Measurements from ENCODE around the gene RIMBP2.
"Not testable (repeated sequence)": the region's sequence is repeated elsewhere in the genome, so short reads cannot be mapped to it uniquely, and the experiment has no call there.

The RIMBP2 gene

GRCh38 chr12:130609966-130610365 lies 106.1 kb downstream of the RIMBP2 start:
- no peak for FAIRE-seq
- DNase-seq (ENCODE audit: insufficient read length, low spot score) = no peak

DNA sequence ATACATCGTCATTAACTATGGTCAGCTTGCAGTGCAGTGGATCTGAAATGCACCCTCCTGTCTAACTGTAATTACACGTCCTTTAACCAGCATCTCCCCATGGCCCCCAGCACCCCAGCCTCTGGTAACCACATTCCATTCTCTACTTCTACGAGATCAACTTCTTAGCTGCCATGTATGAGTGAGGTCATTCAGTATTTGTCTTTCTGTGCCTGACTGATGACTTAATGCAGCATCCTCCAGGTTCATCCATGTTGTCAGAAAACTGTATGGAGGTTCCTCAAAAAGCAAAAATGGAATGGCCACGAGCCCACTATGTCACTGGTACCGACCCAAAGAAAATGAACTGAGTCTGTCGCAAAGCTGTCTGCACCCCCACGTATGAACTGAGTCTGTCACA lies 107.3 kb downstream of the RIMBP2 start:
- DNase-seq (ENCODE audit: insufficient read length, low spot score) (no peak), FAIRE-seq (no peak)

- DNase-seq (ENCODE audit: insufficient read length, low spot score) = no peak
- FAIRE-seq = no peak
Measured at GRCh38 chr12:130608132-130608531, 108.0 kb downstream of the RIMBP2 start.

DNA sequence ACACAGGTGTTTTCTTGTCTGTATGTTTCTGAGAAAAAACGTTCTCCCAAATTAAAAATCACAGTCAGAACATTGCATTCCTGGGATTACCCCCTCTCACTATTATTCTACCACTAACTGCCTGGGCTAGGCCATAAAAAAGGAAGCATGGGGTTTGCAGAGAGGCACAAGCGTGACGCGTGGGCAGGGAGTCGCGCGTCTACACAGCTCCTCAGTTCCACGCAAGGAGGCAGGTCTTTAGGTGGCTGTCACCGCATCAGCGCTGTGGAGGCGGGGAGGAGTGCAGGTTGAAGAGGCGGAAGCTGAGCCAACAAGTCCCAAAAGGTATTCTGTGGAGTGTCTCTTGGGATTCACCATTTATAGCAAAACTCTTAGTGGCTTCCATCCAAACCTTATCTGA lies 109.9 kb downstream of the RIMBP2 start:
- DNase-seq (ENCODE audit: insufficient read length, low spot score) (no peak), FAIRE-seq (no peak)

DNA sequence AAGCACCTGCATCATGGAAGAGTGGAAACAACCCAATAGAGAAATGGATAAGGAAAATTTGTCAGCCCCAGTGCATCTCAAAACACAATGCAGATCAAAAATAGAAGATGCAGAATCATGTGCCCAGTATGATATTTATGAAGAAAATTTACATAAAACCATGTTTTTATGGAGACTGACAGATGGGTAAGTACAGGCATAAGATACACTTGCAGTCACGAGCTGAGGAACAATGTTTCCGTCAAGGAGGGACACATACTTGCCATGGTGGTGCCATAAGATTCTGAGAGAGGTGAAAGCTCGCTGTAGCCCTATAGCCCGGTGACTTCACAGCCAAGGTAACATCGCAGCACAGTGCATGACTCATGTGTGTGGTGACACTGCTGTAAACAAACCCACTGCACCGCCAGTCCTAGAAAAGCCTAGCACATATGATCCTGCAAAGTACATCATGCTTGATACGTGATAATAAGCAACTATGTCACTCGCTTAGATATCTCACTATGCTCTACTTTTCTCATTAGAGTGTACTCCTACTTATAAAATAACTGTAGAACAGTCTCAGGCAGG lies 112.6 kb downstream of the RIMBP2 start:
- no peak for DNase-seq (ENCODE audit: insufficient read length, low spot score)
- no peak for FAIRE-seq

DNA sequence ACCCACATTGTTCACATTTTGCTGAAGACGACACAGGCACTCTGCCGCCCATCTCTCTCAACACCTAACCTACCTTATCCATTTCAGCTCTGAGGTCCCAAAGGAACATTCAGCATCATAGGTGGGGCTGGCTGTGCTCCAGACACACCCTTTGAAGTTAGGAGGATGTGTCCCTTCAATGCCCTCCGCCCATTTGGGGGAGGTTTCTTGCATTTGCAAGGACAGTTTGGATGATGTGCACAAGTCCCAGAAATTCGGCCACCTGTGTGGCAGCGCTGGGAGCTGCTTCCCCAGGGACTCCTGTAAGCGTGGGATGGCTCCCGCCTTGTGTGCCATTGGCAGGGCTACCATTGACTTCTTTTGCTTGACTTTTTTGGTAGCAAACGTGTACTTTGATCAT lies 113.8 kb downstream of the RIMBP2 start:
- DNase-seq (ENCODE audit: insufficient read length, low spot score) (no peak), FAIRE-seq (no peak)

DNA sequence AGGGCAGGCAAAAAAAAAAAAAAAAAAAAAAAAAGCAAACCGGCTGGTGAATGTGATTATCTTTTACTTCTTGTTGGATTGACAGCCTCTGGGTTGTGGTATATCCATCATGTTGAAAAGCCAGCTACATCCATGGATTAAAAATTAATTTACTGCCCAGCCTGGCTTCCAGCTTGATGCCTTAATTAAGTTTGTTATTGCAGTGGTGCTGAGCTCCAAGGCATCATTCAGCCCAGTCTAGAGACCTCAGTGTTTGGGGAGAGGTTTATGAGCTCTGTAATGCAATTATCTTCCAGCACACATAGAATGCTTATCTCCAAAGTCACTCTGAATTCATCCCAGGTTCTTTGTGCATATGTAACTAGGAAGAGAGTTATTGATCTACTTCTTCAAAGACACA lies 114.8 kb downstream of the RIMBP2 start:
- no peak for DNase-seq (ENCODE audit: insufficient read length, low spot score)
- FAIRE-seq = no peak

DNA sequence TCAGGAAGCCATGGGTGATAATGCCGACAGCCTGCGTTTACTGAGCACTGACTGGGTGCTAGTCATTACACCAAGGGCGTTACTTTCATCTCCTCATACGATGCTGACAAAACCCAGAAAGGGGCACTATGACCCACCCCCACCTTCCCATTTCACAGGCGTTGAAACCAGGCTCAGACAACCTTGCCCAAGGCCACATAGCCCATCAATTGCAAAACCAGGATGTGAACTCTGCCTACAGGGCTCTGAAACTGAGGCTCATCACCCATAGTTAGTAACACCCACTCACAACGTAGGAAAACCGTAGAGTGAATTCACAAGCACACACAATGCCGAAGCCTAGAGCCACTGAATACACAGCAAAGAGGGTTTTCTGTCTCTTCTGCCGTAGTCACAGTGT lies 119.9 kb downstream of the RIMBP2 start:
- DNase-seq (ENCODE audit: insufficient read length, low spot score) (no peak), FAIRE-seq (no peak)

- DNase-seq (ENCODE audit: insufficient read length, low spot score) (no peak), FAIRE-seq (no peak)
Measured at GRCh38 chr12:130595566-130595965, 120.5 kb downstream of the RIMBP2 start.

DNA sequence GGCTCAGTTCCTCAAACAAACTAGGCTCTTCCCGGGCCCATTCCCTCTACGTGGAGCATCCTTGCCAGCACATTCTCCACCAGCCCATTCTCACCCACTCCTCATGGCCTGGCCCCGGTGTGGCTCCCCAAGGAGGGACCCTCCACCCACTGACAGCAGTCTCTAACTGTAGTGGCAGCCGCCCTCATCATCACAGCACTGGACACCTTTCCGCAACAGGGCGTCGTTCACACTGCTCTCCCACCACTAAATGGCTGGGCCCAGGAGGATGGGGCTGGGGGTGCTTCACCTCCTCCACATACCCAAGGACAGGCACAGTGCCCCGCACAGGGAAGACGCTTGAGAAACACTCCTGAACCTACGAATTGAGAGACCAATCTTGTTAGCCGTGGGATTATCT lies 123.0 kb downstream of the RIMBP2 start:
- DNase-seq (ENCODE audit: insufficient read length, low spot score) = no peak
- FAIRE-seq = no peak

- DNase-seq (ENCODE audit: insufficient read length, low spot score) (no peak), FAIRE-seq (no peak)
Measured at GRCh38 chr12:130592641-130593040, 123.5 kb downstream of the RIMBP2 start.

GRCh38 chr12:130591736-130592135 lies 124.4 kb downstream of the RIMBP2 start:
- DNase-seq (ENCODE audit: insufficient read length, low spot score) (no peak), FAIRE-seq (no peak)

DNA sequence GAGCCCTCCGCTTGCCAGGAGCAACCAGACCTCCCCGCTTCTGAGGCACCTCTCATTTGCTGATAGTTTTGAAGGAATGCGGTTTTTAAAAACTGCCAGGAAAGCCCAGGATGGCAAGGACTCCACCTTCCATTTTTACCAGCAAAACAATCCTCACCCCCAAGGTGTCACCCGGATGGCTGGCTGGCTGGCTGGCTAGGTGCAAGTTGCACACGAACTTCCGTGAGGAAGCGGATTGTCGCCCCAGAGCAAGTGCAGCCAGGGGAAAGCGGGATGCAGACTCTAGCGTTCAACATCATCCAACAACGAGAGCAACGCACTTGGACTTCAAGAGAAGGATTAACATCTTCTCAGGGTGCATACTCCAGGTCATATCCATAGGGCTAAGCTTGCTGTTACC lies 125.4 kb downstream of the RIMBP2 start:
- no peak for FAIRE-seq
- no peak for DNase-seq (ENCODE audit: insufficient read length, low spot score)

GRCh38 chr12:130589540-130590317 lies 126.4 kb downstream of the RIMBP2 start:
- no peak for DNase-seq (ENCODE audit: insufficient read length, low spot score)
- no peak for FAIRE-seq

DNA sequence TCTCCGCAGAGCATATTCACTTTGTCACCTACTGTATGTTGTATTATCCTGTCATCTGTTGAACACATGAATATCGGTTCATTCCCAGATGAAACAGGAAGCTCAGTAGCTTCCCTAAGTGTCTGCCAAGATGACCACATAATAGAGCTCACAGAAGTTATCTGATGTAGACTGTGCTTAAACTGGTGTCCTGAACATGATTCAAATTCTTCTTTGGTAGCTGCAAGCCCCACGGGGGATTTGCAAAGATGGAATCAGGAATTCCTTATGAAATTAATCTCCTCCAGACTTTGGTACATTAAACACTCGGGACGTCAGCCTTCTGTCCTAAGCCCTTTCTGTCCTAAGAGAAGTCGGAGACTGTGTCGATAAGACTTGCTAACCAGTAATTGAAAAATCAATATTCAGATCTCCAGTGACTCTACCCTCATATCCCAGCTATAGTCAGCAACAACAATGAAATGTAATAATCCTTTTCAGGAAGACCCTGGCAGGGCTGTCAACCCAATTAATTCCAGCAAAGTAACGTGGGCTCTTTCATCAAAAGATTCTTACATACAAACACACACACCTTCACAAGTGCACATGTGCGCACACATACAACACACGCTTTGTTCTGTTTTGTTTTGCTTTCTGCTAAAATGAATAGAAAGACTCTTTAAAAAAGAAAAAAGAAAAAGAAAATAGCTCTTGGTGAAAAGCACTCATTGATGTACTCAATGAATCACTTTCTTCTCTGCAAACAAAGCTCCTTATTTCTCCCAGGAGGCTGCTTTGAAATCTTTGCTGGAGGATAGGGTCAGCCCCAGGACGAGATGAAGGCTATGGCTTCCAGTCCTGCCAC lies 127.2 kb downstream of the RIMBP2 start:
- FAIRE-seq (no peak), DNase-seq (ENCODE audit: insufficient read length, low spot score) (no peak)

DNA sequence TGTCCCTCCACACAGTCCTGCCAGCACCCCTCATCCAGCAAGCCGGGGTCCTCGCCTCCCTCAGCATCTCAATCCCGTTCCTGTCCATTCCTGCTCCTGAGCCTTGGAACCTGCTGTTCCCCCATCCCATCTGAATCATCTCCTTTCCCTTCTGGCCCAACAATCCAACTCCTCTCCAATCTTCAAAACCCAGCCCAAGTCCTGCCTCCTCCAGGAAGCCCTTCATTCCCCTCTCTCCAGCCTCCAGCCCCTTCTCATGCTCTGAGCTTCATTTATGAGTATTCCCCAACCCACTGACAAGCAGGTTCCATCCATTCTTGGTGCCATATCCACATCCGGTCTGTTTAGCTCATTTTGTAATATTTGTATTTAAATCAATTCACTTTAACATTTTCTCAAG lies 128.1 kb downstream of the RIMBP2 start:
- DNase-seq (ENCODE audit: insufficient read length, low spot score) = no peak
- FAIRE-seq = no peak

DNA sequence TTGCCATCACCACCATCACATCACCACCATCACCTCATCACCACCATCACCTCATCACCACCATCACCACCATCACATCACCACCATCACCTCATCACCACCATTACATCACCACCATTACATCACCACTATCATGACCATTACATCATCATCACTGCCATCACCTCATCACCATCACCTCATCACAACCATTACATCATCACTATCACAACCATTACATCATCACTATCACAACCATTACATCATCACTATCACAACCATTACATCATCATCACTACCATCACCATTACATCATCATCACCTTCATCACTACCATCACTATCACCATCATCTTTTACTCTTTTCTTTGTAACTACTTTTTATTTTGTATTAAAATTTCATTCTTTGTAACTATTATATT lies 131.6 kb downstream of the RIMBP2 start:
- not testable (repeated sequence) for FAIRE-seq; DNase-seq (ENCODE audit: insufficient read length, low spot score)

GRCh38 chr12:130583800-130584199 lies 132.3 kb downstream of the RIMBP2 start:
- no peak for FAIRE-seq
- no peak for DNase-seq (ENCODE audit: insufficient read length, low spot score)

- DNase-seq (ENCODE audit: insufficient read length, low spot score) = no peak
- no peak for FAIRE-seq
Measured at GRCh38 chr12:130583317-130583716, 132.8 kb downstream of the RIMBP2 start.

- FAIRE-seq (no peak), DNase-seq (ENCODE audit: insufficient read length, low spot score) (no peak)
Measured at GRCh38 chr12:130582286-130582685, 133.8 kb downstream of the RIMBP2 start.

GRCh38 chr12:130581782-130582181 lies 134.3 kb downstream of the RIMBP2 start:
- FAIRE-seq (no peak), DNase-seq (ENCODE audit: insufficient read length, low spot score) (no peak)

- DNase-seq (ENCODE audit: insufficient read length, low spot score) = no peak
- FAIRE-seq = no peak
Measured at GRCh38 chr12:130579231-130579630, 136.9 kb downstream of the RIMBP2 start.
